Keratinocyte (primary cell): ENCODE results near the gene ARID1B.

Experiments
- EZH2 ChIP-seq: IDR thresholded peaks from one replicate; pipeline ENCODE4 v1.6.1; 2012; ENCODE audit warnings: inconsistent platforms, mild to moderate bottlenecking, low read length, moderate library complexity
- TF ChIP-seq, protein P1 (sequence below), 3 experiments: IDR thresholded peaks in 1 of 3; conservative IDR thresholded peaks in 1 of 3; optimal IDR thresholded peaks in 1 of 3; 2 replicates in 2 of 3; 3 replicates in 1 of 3; pipeline versions ENCODE3 to v1.5.1; 2011; ENCODE audit warnings: low read length in 3 of 3, mild to moderate bottlenecking in 3 of 3, moderate library complexity in 2 of 3, control low read depth in 1 of 3, inconsistent platforms in 1 of 3; ENCODE audit not compliant: insufficient read depth in 2 of 3; ENCODE audit errors: extremely low read depth in 1 of 3

DNA sequence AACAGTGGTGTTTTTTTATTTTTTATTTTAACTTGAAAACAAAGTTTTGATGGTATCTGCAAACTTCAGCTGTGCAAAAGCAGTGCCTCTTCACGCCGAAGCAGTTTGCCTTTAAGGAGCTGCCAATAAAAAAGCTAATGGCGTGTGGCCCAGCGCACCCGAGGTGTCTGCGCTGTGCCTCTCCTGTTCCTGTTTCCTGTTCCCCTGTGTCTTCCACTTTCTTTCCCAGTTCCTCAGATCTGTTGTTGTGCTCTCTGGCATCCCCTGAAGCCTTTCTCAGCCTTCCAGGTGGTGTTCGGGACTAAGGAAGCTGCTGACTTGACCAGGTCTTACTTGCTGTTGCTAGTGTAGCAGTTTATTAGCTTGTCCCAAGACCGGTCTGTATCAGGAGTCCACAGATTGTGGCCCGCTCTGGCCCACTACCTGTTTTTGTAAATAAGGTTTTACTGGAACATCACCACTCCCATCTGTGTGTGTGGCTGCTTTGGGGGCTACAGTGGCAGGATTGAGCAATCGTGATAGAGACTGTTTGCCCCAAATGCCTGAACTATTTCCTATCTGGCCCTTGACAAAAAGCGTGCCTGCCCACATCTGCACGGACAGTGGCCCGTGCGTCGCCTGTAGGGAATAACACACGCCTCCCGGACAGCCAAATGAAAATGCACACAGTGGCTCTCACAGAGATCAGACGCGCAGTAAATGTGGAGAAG, 367.8 kb downstream of the ARID1B start:
- no peak for TF ChIP-seq EZH2
- TF ChIP-seq, protein P1, sequence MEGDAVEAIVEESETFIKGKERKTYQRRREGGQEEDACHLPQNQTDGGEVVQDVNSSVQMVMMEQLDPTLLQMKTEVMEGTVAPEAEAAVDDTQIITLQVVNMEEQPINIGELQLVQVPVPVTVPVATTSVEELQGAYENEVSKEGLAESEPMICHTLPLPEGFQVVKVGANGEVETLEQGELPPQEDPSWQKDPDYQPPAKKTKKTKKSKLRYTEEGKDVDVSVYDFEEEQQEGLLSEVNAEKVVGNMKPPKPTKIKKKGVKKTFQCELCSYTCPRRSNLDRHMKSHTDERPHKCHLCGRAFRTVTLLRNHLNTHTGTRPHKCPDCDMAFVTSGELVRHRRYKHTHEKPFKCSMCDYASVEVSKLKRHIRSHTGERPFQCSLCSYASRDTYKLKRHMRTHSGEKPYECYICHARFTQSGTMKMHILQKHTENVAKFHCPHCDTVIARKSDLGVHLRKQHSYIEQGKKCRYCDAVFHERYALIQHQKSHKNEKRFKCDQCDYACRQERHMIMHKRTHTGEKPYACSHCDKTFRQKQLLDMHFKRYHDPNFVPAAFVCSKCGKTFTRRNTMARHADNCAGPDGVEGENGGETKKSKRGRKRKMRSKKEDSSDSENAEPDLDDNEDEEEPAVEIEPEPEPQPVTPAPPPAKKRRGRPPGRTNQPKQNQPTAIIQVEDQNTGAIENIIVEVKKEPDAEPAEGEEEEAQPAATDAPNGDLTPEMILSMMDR (optimal IDR thresholded peaks at IDR 0.05 in 1 of 3, IDR thresholded peaks at IDR 0.05 in 1 of 3, conservative IDR thresholded peaks at IDR 0.05 in 1 of 3; ENCODE audit: extremely low read depth in 1 of 3, insufficient read depth in 2 of 3, low read length in 3 of 3) = no peak
